HS-27A (cell line): Measurements from ENCODE around the gene CUL1.
"Not testable (repeated sequence)": the region's sequence is repeated elsewhere in the genome, so short reads cannot be mapped to it uniquely, and the experiment has no call there.

Experiments used
- DNase-seq: peaks from one replicate; pipeline ENCODE4 v3.0.0-alpha.2; 2012; ENCODE audit warnings: low read depth, missing footprints

Gene CUL1

DNA sequence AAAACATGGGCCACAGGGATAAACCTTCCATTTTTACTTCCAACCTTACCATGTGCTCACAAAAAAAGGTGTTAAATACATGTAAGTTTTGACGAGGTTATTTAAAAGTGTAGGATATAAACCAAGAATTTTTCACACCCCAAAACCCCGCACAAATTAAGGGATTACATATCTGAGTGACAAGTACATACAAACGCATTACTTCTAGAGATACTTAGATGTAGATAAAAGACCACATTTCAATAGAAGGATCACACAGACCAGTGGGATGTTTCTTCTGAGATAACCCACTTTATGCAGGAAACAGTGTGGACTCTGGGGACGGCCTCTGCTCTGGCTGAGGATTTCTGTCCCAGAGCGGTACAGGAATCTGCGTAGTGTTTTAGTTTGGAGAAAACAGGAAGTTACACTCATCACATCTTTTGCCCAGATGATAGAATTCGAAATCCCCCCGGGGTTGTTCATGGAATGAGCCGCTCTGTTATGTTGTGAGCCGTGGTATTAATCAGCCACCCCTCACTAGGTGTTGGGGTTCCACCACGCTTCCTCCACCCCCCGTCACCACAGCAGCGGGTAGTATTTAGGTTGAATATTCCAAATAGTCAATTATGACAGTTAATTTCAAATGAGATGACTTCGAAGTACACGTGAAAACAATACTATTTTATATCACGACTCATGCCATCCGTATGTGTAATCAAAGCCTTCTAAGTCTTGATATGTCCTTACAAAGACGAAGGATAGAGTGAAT lies 1.3 kb upstream of the CUL1 start:
- DNase-seq, result no peak

DNA sequence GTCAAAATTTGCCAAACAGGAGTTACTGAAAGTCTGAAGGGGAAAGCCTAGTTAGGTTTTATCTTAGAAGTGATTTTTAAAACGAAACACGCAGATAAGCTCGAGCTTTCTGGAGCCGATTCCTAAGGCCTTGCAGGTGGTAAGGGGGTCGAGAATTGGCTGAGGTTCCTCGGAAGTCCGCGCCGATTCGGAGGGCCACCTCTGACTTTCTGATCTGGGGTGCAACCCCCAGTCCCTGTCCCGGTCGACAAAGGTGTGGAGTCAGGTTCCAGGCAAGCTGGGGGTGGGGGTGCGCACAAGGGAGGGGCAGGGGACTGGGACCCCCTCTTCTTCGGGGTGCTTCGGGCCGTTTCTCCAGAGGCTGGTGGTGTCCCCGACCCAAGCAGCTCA lies 701 bp upstream of the CUL1 start:
- DNase-seq, result no peak

DNA sequence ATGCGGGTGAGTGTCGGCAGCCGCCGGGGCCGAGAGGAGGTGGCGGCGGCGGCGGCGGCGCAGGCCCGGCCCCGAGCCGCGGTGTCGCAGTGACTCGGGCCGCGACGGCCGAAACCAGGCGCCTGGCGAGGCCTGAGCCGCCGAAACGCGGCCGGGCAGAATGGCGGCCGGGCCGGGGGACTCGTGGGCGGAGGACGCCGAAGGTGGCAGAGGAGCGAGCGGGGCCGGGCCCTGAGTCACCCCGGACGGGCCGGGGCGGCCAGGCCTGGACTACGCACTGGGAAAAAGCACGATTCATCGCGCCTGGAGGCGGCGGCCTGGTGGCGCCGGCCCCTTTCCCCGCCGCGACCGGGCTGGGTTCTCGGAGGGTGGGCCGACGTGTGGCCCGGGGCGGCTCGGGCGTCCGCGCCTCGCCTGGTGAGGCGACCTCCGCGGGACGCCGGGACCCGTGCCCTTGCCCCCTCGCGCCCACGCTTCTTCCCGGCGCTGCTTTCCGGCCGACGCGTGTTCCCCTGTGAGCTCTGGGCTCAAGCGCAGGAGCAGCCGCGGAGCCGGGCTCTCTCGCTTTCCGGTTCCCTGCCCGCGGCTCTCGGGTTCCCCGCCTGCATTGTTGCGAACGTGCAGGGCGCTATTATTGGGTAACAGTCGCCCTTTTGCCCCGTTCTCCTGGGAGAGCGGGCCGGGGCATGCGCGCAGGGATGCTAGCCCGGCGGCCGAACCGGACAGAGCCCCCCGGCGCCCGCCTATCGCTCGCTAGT lies 500 bp downstream of the CUL1 start:
- no peak for DNase-seq

DNA sequence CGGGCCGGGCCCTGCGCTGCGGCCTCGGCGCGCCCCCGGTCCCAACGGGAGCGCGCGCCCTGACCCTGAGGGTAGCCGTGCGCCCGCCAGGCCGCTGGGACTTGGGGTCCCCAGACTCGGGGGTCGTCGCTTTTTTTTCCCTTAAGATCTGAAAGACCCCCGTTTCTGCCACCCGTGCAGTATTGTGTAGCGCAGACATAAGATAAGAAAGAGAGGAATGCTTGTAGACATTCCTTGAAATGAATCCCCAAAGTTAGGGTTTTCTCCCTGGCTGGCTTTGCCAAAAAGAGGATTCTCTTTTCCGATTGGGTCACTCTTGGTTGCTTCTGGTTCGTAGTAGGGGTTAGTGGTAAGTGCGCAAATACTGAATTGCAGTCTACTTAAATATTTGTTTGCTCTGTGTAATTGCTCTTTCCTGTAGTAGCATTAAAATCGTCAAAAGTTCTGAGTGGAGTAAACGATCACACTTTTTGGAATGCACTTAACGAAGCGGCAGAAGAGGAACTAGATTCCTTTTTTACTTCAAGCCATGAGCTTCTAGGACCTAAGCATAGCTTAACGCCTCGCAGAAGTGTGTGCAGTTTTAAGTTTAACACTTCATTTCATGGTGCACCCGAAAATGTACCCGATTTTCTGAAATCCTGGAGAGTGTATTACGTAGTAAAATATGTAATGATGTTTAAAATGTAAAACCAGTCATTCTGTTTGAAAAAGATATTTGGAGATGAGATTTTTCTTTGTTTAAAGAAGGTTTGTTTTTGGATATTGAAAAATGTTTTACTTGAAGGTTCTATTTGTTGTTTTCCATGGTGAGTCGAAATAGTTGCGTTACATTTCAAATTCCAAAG lies 1.3 kb downstream of the CUL1 start:
- no peak for DNase-seq

DNA sequence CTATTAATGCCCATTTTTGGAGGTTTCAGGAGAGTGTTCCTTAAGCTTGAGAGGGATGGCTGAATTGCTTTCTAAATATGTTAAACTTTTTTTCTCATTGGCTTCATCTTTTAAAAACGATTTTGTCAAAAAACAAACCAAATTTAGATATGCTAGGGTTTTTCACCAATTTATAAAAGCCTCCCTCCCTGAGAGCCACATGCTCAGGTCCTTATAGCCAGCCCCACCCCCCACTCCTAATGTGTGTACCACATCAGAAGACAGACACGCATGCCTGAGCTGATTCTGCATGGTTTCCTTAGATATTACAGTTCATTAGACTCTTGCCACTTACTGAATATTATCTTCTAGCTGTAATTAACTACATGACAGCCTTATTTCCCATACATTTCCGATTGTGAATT lies 2.0 kb downstream of the CUL1 start:
- no peak for DNase-seq

DNA sequence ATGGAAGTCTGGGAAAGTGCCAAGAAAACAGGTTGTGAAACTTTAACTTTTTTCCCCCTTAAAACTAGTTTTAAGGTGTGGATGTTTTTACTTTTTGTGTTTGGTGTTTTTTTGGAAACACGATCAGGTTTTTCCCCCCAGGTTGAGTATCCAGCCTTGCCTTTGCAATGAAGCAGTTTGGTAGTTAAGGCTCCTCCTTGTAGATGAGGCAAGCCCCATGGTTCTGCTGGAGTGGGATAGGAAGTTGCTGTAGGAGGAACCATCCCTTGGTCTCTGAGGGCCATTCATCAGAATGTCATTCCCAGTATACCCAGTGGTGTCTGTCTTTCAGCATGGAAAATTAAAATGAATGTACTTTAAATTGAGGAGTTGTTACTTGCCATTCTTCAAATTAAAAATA lies 2.7 kb downstream of the CUL1 start:
- no peak for DNase-seq

DNA sequence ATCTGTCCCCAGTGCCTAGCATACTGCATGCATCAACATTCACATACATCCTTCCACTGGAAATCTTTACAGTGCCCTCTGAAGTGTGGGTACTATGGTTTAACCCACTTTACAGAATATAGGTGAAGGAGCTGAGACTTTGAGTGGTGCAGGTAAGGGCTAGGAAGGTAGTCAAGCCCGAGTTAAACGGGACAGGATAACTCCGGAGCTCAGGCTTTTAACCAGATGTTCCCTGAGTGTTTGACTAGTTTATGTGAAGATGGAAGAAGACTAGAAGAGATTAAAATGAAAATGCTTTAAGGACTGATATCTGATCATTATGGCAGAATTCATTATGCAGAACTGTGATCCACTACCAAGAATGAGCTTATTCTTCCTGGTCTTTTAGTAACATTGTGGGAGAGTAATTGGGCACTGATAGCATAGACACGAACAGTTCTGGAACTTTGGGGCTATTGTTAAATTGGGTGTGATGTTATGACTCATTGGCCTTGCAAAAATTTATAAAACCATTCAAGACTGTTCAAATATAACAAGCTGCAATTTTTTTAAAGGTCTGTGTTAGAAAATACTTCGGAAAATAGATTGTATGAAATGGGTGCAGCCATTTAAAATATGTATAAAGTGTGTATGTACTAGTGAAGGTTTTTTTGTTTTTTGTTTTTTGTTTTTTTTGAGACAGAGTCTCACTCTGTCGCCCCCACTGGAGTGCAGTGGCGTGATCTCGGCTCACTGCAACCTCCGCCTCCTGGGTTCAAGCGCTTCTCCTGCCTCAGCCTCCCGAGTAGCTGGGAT lies 4.4 kb downstream of the CUL1 start:
- DNase-seq, result no peak

DNA sequence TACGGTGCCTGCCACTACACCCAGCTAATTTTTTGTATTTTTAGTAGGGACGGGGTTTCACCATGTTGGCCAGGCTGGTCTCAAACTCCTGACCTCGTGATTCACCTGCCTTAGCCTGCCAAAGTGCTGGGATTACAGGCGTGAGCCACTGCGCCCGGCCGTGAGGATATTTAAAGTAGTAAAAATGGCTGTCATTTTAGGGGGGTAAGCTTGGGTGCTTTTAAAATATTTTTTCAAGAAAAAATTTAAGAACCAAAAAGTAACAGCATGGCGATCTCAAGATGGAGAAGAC lies 4.9 kb downstream of the CUL1 start:
- DNase-seq, result not testable (repeated sequence)

DNA sequence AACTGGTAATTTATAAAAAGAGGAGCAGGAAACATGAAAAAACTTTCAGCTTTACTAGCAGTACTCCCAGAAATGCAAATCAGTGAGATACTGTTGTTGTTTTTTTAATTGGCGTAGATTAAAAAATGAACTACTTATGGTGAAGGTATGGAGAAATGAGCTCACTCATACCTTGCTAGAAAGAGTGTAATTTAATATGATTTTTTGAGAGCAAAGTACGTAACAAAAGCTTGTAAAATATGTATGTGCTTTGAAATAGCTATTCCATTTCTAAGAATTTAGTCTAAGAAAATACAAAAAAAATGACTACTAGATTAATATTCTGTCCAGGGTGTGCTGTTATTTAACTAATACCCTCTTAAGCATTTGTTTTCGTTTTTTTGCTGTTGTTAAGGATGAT lies 5.5 kb downstream of the CUL1 start:
- no peak for DNase-seq

DNA sequence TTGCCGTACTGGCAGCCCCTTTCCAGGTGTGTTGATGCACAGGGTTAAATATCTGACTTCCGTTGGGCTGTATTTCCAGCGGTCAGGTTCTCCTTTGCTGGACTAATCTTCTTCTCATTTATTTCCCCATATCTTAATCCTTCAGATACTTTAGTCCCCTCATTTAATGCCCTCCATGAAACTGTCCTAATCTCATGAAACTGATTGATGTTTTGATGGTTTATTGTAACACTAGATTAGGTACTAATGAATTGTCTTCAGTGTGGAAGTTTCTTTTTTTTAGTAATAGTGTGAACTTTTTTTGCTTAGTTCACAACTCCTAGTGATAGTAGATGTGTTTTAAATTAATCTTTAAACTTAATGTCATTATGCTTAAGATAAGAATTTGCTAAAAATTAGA lies 6.3 kb downstream of the CUL1 start:
- DNase-seq, result no peak

DNA sequence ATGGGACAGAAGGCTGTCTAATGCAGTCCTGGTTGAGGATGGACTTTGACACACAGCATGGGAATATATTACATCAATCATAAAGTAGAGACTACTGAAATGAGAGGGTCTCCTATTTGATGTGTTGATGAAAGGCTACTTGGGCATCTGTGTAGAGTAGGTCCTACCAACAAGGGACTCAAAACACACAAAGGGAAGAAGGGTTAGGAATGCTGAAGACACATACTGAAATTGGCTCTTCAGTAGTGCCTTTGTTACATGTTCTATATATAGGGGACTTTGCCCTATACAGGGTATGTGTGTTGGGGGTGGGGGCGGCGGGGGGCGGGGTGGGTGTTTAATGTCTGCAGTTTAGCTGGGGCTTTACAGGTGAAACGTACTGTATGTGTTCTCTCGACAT lies 7.7 kb downstream of the CUL1 start:
- DNase-seq, result no peak

DNA sequence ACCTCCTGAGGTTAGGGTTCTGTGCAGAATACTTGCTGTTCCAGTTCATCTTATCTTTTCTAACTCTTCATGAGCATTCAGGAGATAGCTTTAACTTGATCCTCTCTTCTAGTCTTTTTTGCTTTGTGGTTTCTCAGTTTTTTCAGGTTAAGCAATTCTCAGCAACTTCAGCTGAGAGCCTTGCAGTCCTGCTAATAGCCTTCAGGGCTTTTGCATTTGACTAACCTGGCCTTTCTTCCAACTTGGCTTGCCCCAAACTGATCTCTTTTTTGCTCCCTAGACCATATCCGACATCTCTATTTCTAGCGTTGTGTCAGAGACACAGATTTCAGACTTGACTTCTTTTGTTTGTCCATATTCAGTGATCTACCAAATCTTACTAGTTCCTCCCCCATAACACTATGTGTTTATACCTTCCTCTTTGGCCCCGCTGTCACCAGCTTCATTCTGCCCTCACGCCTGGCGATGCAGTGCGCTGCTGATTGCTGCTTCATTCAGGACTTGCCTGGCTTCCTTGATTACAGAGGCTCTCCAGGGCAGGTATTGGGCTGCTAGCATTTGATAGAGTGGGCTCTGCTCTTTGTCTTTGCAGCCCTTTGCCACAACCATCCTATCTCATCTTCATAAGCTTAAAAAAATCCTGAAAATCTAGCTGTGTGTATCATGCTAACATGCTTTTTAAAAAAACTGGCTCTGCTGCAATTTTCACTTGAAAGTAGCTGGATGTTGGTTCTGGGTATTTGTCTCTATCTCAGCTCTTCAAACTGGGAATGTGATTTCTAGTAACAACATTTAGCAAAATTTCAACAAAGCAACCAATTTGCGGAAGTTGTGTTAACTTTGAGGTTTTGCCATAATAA lies 9.6 kb downstream of the CUL1 start:
- no peak for DNase-seq

DNA sequence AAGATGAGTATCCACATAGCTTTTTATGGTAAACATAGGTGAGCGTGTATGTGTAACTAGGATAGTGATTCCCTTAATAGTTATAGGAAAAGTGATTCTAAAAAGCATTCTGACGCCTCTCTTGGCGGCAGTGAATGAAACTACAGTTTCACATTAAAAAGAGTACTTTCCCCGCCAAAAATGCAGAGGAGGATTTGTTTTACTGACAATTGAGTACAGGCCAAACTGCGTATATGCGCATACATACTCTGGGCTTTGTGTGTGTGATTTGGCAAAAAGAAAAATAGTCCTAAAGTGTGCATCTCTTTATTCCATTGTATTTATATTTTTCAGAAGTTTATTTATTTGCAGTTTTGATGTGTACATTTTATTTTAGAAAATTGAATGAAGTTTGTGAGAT lies 10.3 kb downstream of the CUL1 start:
- DNase-seq, result no peak

DNA sequence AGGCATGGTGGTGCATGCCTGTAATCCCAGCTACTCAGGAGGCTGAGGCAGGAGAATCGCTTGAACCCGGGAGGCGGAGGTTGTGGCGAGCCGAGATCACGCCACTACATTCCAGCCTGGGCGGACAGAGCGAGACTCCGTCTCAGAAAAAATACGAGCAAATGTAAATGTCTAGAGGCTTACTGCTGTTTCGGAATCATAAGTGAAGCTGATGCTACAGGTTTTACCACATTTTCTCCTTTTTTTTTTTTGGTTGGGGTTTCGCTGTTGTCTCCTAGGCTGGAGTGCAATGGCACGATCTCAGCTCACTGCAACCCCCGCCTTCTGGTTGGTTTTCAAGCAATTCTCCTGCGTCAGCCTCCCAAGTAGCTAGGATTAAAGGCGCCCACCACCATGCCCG lies 11.7 kb downstream of the CUL1 start:
- DNase-seq, result not testable (repeated sequence)

DNA sequence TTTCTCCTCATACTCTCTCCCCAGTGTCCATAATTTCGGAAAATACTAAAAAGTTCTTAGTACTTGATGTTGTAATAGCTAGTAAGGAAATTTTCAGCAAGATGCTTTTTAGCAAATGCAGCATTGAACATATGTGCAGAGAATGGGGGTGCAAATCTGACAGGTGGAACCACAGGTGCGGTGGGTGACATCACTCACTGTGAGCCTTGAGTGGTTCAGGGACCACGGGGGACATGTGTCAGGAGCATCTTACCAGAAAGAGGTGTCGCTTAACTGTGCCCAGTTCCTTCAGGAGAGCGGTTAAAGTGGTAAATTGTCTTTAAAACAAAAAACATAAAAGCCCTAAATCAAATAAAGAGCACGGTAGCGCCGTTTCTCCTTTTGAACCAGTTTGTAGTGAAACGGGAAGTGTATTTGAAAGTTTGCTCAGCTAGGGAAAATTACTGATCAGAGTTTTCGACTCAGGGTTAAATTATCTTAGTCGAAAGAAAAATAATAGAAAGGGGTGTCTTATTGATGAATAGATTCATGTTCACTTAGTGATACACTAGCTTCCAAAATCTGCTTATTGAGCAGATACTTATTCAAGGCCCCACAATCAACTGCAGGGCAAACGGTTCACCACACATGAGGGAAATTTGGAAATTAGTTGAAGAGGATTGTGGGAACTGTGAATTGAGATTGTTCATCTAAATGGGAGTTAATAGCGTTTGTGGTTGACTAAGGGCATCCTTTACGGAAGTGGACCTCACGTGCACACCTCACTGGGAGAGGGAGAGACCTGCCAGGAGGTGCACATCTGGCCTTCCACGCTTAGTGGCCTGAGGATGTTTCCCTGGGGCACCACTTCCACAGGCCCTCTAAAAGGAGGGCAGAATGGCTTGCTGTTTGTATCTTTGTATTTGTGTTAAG lies 12.7 kb downstream of the CUL1 start:
- DNase-seq, result no peak

DNA sequence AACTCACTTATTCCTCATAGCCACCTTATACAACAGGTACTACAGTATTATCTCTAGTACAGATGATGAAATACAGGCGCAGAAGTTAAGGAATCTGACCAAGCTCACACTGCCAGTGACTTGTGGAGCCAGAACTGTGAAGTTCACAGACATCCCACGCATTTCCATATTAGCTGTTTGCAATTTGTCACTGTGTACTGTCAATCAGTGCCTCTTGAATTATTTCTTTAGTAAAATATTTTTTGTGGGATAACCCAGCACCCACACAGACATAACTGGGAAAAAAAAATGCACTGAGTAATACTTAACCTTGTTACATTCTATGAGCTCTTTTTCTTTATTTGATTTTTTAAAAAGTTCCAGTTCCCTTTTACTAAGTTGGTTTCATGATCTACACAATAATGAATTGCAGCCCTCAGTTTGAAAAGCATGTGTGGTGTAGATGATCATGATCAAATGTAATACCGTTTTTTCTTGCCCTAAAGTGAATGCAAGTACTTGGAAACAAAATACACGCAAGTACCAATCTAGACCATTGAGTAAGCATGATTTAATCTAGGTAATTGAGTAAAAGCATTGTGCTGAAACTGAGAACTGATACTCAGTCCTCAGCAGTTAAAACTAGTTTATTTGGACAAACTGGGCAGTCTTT lies 14.1 kb downstream of the CUL1 start:
- DNase-seq, result no peak

DNA sequence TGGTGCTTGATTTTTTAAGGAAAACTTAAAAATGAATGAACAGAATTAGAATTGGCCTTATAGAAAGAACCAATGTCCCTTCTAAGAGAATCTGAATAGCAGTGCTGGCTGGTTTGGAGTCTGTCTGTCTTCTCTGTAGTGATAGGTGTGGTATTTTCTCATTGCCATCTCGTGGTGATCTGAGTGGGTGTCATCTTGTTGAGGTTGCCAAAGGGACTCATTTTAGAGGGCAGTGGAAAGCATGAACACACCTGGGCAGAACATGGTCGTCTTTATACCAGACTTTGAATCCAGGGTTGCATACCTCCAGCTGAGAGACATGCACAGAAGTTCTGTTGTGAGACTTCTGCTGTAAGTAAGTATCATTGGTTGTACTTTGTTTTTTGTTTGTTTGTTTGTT lies 15.8 kb downstream of the CUL1 start:
- DNase-seq, result no peak

DNA sequence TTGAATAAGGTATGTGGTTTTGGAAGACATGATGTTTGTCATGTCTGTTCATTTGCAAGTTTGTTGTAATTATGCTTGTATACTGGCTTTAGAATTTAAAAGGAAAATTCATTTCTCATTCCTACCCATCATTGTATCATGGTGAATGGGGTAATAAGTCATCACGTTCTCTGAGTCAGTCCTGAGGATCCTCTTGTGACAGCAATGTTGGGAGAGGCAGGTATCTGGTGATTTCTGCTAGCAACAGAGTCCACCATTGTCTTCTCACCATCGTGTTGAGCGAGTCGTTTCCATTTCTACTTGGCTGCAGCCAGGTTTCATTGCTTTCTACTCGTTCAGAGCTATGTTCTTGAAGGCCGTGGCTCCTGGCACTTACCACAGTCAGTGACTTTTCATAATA lies 16.3 kb downstream of the CUL1 start:
- DNase-seq, result no peak

DNA sequence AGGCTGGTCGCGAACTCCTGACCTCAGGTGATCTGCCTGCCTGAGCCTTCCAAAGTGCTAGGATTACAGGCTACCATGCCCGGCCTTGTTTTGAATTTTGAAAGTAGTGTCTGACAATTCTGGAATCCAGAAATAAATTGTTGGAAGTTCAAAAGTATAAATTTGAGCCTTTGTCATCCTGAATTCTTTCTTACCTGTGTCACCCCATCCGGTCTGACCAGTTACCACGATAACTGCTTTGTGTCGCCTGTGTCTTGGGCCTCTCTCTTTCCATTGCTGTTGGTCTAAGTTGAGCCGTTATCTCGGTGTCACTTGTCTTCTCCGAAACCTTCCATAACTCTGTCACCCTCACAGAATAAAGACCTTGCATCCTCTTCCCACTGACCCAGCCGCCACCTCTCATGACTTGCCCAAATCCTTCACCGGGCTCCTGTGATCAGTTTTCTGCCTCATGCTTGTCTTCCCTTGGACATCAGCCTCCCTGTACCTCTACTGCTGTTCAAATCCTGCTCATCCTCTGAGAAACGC lies 18.6 kb downstream of the CUL1 start:
- DNase-seq, result no peak
